Thymus (tissue), 14 donors: ENCODE data around the gene PKN3. TPM values are rescaled to one million over a fixed set of nuclear protein-coding genes. Genes with fewer than 3 reads are reported as not detected.
"Not testable (repeated sequence)": the region's sequence is repeated elsewhere in the genome, so short reads cannot be mapped to it uniquely, and the experiment has no call there.

Source experiments
- DNase-seq, 9 donors: peaks; one replicate each; pipeline ENCODE4 v3.0.0-alpha.2; 2013; ENCODE audit warnings: low spot score in 9 of 9, low read depth in 6 of 9, missing footprints in 1 of 9
- H3K27ac ChIP-seq, 2 donors: one replicate each; pipeline ENCODE4 v1.5.1; 2013; ENCODE audit warnings: control low read depth in 1 of 2, low read depth in 1 of 2, low read length in 1 of 2, mild to moderate bottlenecking in 1 of 2, moderate library complexity in 1 of 2
- H3K27me3 ChIP-seq, 2 donors: one replicate each; pipeline ENCODE4 v1.5.1; 2013; ENCODE audit warnings: low read length in 1 of 2; ENCODE audit not compliant: control insufficient read depth in 2 of 2, insufficient read depth in 1 of 2
- H3K36me3 ChIP-seq, 2 donors: one replicate each; pipeline ENCODE4 v1.5.1; 2013; ENCODE audit warnings: low read length in 1 of 2, mild to moderate bottlenecking in 1 of 2, moderate library complexity in 1 of 2; ENCODE audit not compliant: control insufficient read depth in 2 of 2, insufficient read depth in 2 of 2
- H3K4me1 ChIP-seq, 2 donors: one replicate each; pipeline ENCODE4 v1.5.1; 2013; ENCODE audit warnings: low read length in 2 of 2; ENCODE audit not compliant: control insufficient read depth in 2 of 2, insufficient read depth in 2 of 2
- H3K4me3 ChIP-seq, 2 donors: one replicate each; pipeline ENCODE4 v1.5.1; 2013; ENCODE audit warnings: low read length in 2 of 2, control low read depth in 1 of 2, mild to moderate bottlenecking in 1 of 2
- H3K9me3 ChIP-seq, 2 donors: one replicate each; pipeline ENCODE4 v1.5.1; 2013; ENCODE audit warnings: low read length in 1 of 2, mild to moderate bottlenecking in 1 of 2; ENCODE audit not compliant: control insufficient read depth in 2 of 2, insufficient read depth in 1 of 2
- WGBS: extraction: QIAGEN DNeasy Blood & Tissue Kit; methylation state at CpG from one replicate; pipeline ENCODE4 v1.1.7; 2013; 5-methylcytosine and 5-hydroxymethylcytosine counted together
- long read RNA-seq, 10 donors: transcript quantifications; one replicate each; lab custom pipeline, GENCODE V29; 2026
- polyA plus RNA-seq: library from polyadenylated mRNA; stranded (reverse); fragments of 200-250 nt; gene quantifications from one replicate; pipeline ENCODE4 v1.2.3, GENCODE V29; 2013
- total RNA-seq: library from RNA; stranded (reverse); fragments of 120-200 nt; gene quantifications from one replicate; pipeline ENCODE4 v1.2.4, GENCODE V29; 2013
- donor health status: healthy.

The PKN3 gene
- 3.8 TPM for total RNA-seq
- polyA plus RNA-seq: 10.4 TPM
- long read RNA-seq, donor 1: 0 reads
- long read RNA-seq, donor 2: 0 reads
- long read RNA-seq, donor 3, partial matches to known transcripts: 42 of 43 reads
- long read RNA-seq, donor 3, other reads (novel, unspliced or antisense): 0 of 43 reads
- long read RNA-seq, donor 4, partial matches to known transcripts: 0 of 22 reads
- long read RNA-seq, donor 4, other reads (novel, unspliced or antisense): 22 of 22 reads
- long read RNA-seq, donor 5, partial matches to known transcripts: 61 of 62 reads
- long read RNA-seq, donor 5, other reads (novel, unspliced or antisense): 0 of 62 reads
- long read RNA-seq, donor 6: 0 reads
- long read RNA-seq, donor 7: 0 reads
- long read RNA-seq, donor 8: 0 reads
- long read RNA-seq, donor 9, partial matches to known transcripts: 0 of 1 reads
- long read RNA-seq, donor 9, other reads (novel, unspliced or antisense): 0 of 1 reads
- long read RNA-seq, donor 10, partial matches to known transcripts: 0 of 1 reads
- long read RNA-seq, donor 10, other reads (novel, unspliced or antisense): 0 of 1 reads

DNA sequence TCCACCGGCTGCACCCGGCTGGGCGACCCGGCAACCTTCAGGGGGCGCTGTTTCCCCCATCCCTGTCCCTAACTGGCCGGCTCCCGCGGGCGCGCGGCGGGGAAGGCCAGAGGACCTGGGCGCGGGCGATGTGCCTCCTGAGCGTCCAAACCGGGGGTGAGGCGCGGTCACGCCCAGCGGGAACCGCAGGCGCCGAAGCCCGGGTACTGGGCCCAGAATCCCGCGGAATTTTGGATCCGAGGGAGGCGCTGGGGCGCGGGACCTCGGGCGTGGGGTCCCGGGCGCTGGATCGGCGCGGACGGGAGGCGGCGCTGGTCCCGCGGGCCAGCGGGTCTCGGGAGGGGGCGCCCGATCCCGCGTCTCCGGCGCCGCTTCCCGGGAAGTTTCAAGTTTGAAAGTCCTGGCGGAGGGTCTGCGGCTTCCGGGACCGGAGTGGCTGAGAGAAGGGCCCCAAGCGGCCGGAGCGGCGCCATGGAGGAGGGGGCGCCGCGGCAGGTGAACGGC lies at the start of gene PKN3:
Gene PKN3 (plus strand): TSS at position 59 of the 504 bp plus-strand sequence. CDS start 413 bp downstream, at position 472.
- peaks cover 0 to 3% of the 10 kb centered on the region in 2 donors for H3K27me3 ChIP-seq
- peak within 1 kb of the TSS in 1 of 2 donors; percentile 59 for H3K27ac ChIP-seq
- H3K9me3 ChIP-seq: peaks cover 0 to 4% of the 10 kb centered on the region in 2 donors
- peaks cover 3 to 12% of the 10 kb centered on the region in 2 donors for H3K4me1 ChIP-seq
- under 1% methylated on average over 65 of the region's 65 CpGs for WGBS
- peak within 1 kb of the TSS; percentile 57 to 88 for H3K4me3 ChIP-seq
- peak in 6 of 9 donors; percentile 71 to 90 (median 85) for DNase-seq
- H3K36me3 ChIP-seq: peaks cover 0 to 8% of the 10 kb centered on the region in 2 donors

DNA sequence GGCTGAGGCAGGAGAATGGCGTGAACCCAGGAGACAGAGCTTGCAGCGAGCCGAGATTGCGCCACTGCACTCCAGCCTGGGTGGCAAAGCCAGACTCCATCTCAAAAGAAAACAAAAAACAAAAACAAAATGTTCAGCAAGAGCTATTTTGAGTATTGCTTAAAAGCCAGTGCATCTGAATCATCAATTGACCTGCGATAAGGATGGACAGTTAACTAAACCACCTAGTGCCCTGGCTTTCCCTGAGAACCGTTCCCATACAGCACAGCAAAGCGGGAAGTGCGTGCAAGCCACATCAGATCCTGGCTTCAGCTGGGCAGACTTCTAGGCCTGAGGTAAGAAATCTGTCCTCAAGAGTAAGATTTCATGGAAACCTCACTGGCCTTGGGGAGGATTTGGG lies 48.4 kb upstream of the PKN3 start:
- DNase-seq: no peak
- H3K27ac ChIP-seq: no peak overlapping the region
- peaks cover 4 to 10% of the 10 kb centered on the region in 2 donors for H3K4me1 ChIP-seq
- H3K36me3 ChIP-seq: peaks cover 2 to 5% of the 10 kb centered on the region in 2 donors
- H3K4me3 ChIP-seq: no peak overlapping the region
- WGBS: 96% methylated on average over 8 of the region's 8 CpGs
- H3K9me3 ChIP-seq: peaks cover 0 to 4% of the 10 kb centered on the region in 2 donors
- H3K27me3 ChIP-seq: no peaks in the 10 kb centered on the region

DNA sequence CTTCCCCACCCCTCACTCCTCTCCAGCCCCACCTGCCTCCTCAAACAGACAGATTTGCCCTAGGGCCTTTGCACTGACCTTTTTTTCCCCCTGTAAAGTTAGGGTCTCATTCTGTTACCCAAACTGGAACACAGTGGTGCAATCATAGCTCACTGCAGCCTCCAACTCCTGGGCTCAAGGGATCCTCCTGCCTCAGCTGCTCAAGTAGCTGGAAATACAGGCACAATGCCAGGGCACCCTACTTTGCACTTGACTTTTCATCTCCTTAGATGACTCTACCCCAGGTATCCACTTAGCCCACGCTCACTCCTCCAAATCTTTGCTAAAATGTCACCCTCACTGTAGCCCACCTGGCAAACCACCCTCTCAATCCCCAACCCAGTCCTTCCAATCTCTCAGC lies 47.8 kb upstream of the PKN3 start:
- Histone ChIP-seq H3K36me3 (peaks cover 2 to 5% of the 10 kb centered on the region in 2 donors), H3K4me1 (peaks cover 4 to 10% of the 10 kb centered on the region in 2 donors), H3K27ac (no peak overlapping the region), H3K27me3 (no peaks in the 10 kb centered on the region), H3K9me3 (peaks cover 0 to 4% of the 10 kb centered on the region in 2 donors), H3K4me3 (no peak overlapping the region)
- DNase-seq: no peak
- WGBS: 100% methylated on average over 1 of the region's 1 CpG

DNA sequence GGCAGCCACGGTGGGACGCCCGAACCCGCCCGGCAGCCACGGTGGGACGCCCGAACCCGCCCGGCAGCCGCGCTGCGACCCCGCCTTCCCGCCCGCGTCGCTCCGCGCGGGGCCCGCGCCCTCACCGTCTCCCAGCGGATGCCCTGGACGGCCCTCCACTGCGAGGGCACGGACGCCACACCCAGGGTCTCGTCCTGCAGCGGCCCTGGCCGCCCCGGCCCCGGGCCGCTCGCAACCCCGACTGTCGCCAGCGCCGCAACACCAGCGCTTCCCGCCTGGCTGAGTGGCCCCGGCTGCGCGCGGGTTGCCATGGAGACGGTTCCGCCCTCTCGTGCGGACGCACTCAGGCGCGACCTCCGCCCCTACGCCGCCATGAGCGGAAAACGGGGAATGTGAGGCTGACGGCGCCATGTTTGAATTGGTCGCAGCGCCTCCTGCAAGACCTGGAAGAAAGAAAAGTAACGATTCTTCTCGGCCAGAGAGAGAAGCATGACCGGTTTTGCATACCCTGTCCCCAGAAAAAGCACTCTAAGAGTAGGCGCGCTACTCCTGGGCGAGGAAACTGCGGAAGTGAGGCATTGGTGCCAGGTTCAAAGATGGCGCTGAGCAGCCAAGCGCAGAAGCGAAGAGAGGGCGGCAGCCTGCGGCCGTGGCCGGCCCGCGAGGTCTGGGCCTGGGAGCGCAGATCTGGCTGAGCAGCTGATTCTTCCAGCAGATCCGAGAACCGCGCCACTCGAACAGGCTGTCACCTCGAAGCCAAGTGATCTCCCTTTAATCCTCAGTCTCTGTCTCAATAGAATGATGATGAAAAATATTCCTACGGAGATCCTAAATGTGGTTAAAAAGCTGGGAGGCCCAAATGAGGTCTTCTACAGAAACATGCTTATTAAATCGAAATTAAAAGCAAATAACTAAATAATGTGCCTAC lies 45.6 kb upstream of the PKN3 start, which contains the start of gene DYNC2I2:
Gene DYNC2I2 (minus strand): TSS at position 432 of the 928 bp plus-strand sequence. CDS start 121 bp downstream, at position 311.
- H3K9me3 ChIP-seq: peaks cover 0 to 4% of the 10 kb centered on the region in 2 donors
- WGBS: under 1% methylated on average over 86 of the region's 86 CpGs
- H3K36me3 ChIP-seq: peaks cover 0 to 2% of the 10 kb centered on the region in 2 donors
- peaks cover 4 to 10% of the 10 kb centered on the region in 2 donors for H3K4me1 ChIP-seq
- no peaks in the 10 kb centered on the region for H3K27me3 ChIP-seq
- H3K27ac ChIP-seq: peak within 1 kb of the TSS; percentile 90 to 100
- DNase-seq: peak; percentile 90 to 98 (median 94)
- H3K4me3 ChIP-seq: peak within 1 kb of the TSS; percentile 70 to 79

- H3K9me3 ChIP-seq: peaks cover 0 to 4% of the 10 kb centered on the region in 2 donors
- H3K36me3 ChIP-seq: peaks cover 0 to 2% of the 10 kb centered on the region in 2 donors
- DNase-seq: no peak
- peak overlapping the region; percentile 70 to 79 for H3K4me3 ChIP-seq
- peak overlapping the region; percentile 90 to 100 for H3K27ac ChIP-seq
- H3K27me3 ChIP-seq: no peaks in the 10 kb centered on the region
- 98% methylated on average over 13 of the region's 13 CpGs for WGBS
- peaks cover 4 to 10% of the 10 kb centered on the region in 2 donors for H3K4me1 ChIP-seq
These were observed 45.0 kb upstream of the PKN3 start for GRCh38 chr9:128657344-128657704.

GRCh38 chr9:128657796-128658195 lies 44.5 kb upstream of the PKN3 start:
- H3K36me3 ChIP-seq: peaks cover 0 to 2% of the 10 kb centered on the region in 2 donors
- WGBS: over 99% methylated on average over 3 of the region's 3 CpGs
- no peak for DNase-seq
- no peak overlapping the region for H3K27ac ChIP-seq
- no peak overlapping the region for H3K4me3 ChIP-seq
- H3K9me3 ChIP-seq: peaks cover 0 to 4% of the 10 kb centered on the region in 2 donors
- no peaks in the 10 kb centered on the region for H3K27me3 ChIP-seq
- H3K4me1 ChIP-seq: peaks cover 4 to 10% of the 10 kb centered on the region in 2 donors

- WGBS: 98% methylated on average over 8 of the region's 8 CpGs
These were observed 35.8 kb upstream of the PKN3 start for GRCh38 chr9:128666481-128666941.

DNA sequence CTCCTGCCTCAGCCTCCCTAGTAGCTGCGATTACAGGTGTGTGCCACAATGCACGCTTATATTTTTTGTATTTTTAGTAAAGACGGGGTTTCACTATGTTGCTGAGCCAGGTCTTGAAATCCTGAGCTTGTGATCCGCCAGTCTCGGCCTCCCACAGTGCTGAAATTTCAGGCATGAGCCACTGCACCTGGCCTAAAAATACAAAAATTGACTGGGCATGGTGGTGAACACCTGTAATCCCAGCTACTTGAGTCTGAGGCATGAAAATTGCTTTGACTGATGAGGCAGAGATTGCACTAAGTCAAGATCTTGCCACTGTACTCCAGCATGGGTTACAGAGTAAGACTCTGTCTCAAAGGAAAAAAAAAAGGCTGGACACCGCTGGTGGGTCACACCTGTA lies 32.5 kb upstream of the PKN3 start:
- DNase-seq: no peak
- Histone ChIP-seq H3K9me3 (no peaks in the 10 kb centered on the region), H3K36me3 (no peaks in the 10 kb centered on the region), H3K4me3 (no peak overlapping the region), H3K27me3 (no peaks in the 10 kb centered on the region), H3K27ac (no peak overlapping the region), H3K4me1 (no peaks in the 10 kb centered on the region)
- WGBS: 97% methylated on average over 6 of the region's 6 CpGs

More at GRCh38 chr9:128666481-128666941, 35.8 kb upstream of the PKN3 start:
- not testable (repeated sequence) for H3K9me3 ChIP-seq, H3K4me1 ChIP-seq, H3K27ac ChIP-seq, DNase-seq, H3K4me3 ChIP-seq, H3K36me3 ChIP-seq, H3K27me3 ChIP-seq
